GM12878 (cell line): ENCODE data around the gene ZNF850. TPM values are rescaled to one million over a fixed set of nuclear protein-coding genes. Genes with fewer than 3 reads are reported as not detected.

Source experiments
- JUNB ChIP-seq: IDR thresholded peaks from 2 replicates; pipeline ENCODE4 v1.6.1; 2016; ENCODE audit warnings: antibody characterized with exemption, mild to moderate bottlenecking
- MEF2B ChIP-seq: fragments of 450-650 bp; IDR thresholded peaks from 2 replicates; pipeline ENCODE4 v1.6.1; 2018; ENCODE audit warnings: mild to moderate bottlenecking, moderate library complexity; ENCODE audit not compliant: partially characterized antibody, poor library complexity, severe bottlenecking
- NRF1 ChIP-seq: conservative IDR thresholded peaks from 2 replicates; pipeline ENCODE4 v1.6.1; 2011; ENCODE audit warnings: mild to moderate bottlenecking, low read depth, low read length, improper control_type of control experiment
- SIN3A ChIP-seq: IDR thresholded peaks from 2 replicates; pipeline ENCODE4 v1.6.1; 2012; ENCODE audit warnings: low read depth, low read length, improper control_type of control experiment
- SUZ12 ChIP-seq: fragments of 200-600 bp; sonication (generic); IDR thresholded peaks from one replicate; pipeline ENCODE4 v1.6.1; 2018; ENCODE audit warnings: antibody characterized with exemption, mild to moderate bottlenecking; ENCODE audit not compliant: unreplicated experiment
- TARDBP ChIP-seq: IDR thresholded peaks from 2 replicates; pipeline ENCODE4 v1.6.1; 2016; ENCODE audit warnings: borderline replicate concordance
- polyA plus RNA-seq, 11 experiments: library from polyadenylated mRNA; depleted of rRNA in 4 of 11; unstranded in 6 of 11; stranded (reverse) in 5 of 11; fragments of >200 nt; fragmentation: Nextera tagmentation in 4 of 11; fragmentation: Illumina TruSeq in 1 of 11; extraction: Ambion mirVana in 4 of 11; extraction: Trizol in 1 of 11; gene quantifications; 1 replicate in 1 of 11; 2 replicates in 10 of 11; pipeline versions ENCODE4 v1.2.1 to v1.2.3, GENCODE V29; 2011 to 2016; ENCODE audit warnings: inconsistent platforms in 2 of 11, missing spikeins in 2 of 11, low read depth in 1 of 11
- total RNA-seq, 4 experiments: library from RNA; depleted of rRNA in 3 of 4; stranded (reverse); fragments of >200 nt in 3 of 4; fragmentation: Illumina TruSeq in 1 of 4; extraction: Trizol in 1 of 4; gene quantifications; 2 replicates each; pipeline versions ENCODE4 v1.2.1 to v1.2.3, GENCODE V29; 2013 to 2021
- TF ChIP-seq, protein P1 (sequence below): fragments of 450-650 bp; IDR thresholded peaks from 2 replicates; pipeline ENCODE4 v1.6.1; 2018; ENCODE audit warnings: mild to moderate bottlenecking, low read depth, moderate library complexity; ENCODE audit not compliant: partially characterized antibody
- TF ChIP-seq, protein P2 (sequence below): fragments of 150-350 bp; IDR thresholded peaks from 2 replicates; pipeline ENCODE4 v1.6.1; 2016; ENCODE audit warnings: low read depth, low read length

Gene ZNF850
- total and polyA plus RNA-seq, 10 of the 15 experiments (the other 5 are each of a cell fraction or from before 2014, with no cell fraction given): 0.44 to 6.4 (median 2.5) TPM

- TF ChIP-seq, protein P1, sequence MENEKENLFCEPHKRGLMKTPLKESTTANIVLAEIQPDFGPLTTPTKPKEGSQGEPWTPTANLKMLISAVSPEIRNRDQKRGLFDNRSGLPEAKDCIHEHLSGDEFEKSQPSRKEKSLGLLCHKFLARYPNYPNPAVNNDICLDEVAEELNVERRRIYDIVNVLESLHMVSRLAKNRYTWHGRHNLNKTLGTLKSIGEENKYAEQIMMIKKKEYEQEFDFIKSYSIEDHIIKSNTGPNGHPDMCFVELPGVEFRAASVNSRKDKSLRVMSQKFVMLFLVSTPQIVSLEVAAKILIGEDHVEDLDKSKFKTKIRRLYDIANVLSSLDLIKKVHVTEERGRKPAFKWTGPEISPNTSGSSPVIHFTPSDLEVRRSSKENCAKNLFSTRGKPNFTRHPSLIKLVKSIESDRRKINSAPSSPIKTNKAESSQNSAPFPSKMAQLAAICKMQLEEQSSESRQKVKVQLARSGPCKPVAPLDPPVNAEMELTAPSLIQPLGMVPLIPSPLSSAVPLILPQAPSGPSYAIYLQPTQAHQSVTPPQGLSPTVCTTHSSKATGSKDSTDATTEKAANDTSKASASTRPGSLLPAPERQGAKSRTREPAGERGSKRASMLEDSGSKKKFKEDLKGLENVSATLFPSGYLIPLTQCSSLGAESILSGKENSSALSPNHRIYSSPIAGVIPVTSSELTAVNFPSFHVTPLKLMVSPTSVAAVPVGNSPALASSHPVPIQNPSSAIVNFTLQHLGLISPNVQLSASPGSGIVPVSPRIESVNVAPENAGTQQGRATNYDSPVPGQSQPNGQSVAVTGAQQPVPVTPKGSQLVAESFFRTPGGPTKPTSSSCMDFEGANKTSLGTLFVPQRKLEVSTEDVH: no peak
- no peak for TF ChIP-seq SIN3A
- TF ChIP-seq, protein P2, sequence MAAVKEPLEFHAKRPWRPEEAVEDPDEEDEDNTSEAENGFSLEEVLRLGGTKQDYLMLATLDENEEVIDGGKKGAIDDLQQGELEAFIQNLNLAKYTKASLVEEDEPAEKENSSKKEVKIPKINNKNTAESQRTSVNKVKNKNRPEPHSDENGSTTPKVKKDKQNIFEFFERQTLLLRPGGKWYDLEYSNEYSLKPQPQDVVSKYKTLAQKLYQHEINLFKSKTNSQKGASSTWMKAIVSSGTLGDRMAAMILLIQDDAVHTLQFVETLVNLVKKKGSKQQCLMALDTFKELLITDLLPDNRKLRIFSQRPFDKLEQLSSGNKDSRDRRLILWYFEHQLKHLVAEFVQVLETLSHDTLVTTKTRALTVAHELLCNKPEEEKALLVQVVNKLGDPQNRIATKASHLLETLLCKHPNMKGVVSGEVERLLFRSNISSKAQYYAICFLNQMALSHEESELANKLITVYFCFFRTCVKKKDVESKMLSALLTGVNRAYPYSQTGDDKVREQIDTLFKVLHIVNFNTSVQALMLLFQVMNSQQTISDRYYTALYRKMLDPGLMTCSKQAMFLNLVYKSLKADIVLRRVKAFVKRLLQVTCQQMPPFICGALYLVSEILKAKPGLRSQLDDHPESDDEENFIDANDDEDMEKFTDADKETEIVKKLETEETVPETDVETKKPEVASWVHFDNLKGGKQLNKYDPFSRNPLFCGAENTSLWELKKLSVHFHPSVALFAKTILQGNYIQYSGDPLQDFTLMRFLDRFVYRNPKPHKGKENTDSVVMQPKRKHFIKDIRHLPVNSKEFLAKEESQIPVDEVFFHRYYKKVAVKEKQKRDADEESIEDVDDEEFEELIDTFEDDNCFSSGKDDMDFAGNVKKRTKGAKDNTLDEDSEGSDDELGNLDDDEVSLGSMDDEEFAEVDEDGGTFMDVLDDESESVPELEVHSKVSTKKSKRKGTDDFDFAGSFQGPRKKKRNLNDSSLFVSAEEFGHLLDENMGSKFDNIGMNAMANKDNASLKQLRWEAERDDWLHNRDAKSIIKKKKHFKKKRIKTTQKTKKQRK: no peak
- no peak for TF ChIP-seq NRF1
- TF ChIP-seq MEF2B: no peak
- no peak for TF ChIP-seq JUNB
- no peak for TF ChIP-seq SUZ12
- TF ChIP-seq TARDBP: no peak
These were observed 32.8 kb upstream of the ZNF850 start (continued) for GRCh38 chr19:36805364-36805763.
